Measurements from ENCODE around the gene ZRANB3.

ZRANB3 gene

DNA sequence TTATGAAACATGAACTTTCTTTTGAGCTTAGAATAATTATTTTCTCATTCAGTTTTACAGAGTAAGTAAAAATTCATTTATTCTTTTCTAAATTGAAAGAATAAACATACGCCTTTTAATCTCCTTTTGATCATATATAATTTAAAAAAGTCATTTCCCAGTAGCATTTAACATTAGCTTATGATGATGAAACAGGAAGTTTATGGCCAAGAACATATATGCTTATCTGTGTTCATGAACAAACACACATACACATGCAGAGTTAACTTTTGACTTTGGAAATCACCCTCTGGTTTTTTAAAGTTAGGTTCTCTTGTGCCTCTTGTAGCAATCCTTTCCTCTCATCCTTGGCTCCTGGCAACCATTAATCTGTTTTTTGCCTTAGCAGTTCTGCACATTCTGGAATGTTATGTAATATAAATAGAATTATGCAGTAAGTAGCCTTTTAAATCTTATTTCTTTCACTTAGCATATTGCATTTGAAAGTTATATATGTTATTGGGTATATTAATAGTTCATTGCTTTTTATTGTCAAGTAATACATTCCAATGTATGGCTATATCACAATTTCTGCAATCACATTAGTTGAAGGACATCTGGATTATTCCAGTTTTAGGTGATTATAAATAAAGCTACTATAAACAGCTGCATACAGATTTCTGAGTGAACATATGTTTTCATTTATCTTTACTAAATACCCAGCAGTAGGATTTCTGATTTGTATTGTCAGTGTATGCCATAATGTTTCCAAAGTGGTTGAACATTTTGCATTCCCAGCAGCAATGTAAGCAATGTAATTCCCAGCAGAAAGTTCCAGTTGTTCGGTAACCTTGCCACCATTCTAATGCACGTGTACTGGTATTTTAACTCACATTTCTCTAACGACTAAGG, 210.3 kb downstream of the ZRANB3 start:
- POLR2A ChIA-PET, result no interaction called here

DNA sequence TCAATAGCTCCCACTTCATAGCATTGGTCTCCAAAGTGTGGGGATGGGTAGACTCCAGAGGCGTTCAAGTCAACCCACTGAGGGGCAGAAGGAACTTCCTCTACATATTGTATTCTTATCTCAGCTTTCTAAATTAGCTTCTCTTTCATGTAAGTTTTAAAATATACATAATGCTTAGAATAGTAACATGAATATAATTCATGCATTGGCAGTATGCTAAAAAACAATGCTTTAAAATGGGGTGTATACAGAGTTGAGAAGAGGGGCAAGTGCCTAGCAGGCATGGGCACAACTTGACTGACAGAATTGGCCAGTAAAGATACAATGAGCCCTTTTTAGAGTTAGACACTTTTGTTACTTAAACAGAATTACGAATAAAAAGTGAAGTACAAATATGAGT, 212.2 kb downstream of the ZRANB3 start:
- POLR2A ChIA-PET, result no interaction called here
- CTCF ChIA-PET, result no interaction called here
- TF ChIP-seq SP1 (IDR thresholded peaks at IDR 0.05) (no peak), ARNT (IDR thresholded peaks at IDR 0.05) (no peak), FOXM1 (IDR thresholded peaks at IDR 0.05; ENCODE audit: borderline replicate concordance) (no peak), CTBP1 (IDR thresholded peaks at IDR 0.05; ENCODE audit: borderline replicate concordance) (no peak), FOXK2 (IDR thresholded peaks at IDR 0.05) (no peak), ZNF384 (IDR thresholded peaks at IDR 0.05) (no peak), ELF4 (IDR thresholded peaks at IDR 0.05) (no peak), L3MBTL2 (conservative IDR thresholded peaks at IDR 0.05) (no peak), BHLHE40 (IDR thresholded peaks at IDR 0.05; ENCODE audit: borderline replicate concordance) (no peak), FOXA1 (IDR thresholded peaks at IDR 0.05) (no peak), TARDBP (IDR thresholded peaks at IDR 0.05) (no peak), SUZ12 (IDR thresholded peaks at IDR 0.05) (no peak), HDGF (IDR thresholded peaks at IDR 0.05; ENCODE audit: borderline replicate concordance) (no peak), NFRKB (IDR thresholded peaks at IDR 0.05) (no peak), LEF1 (IDR thresholded peaks at IDR 0.05; ENCODE audit: borderline replicate concordance) (no peak)
- TF ChIP-seq, protein P1, sequence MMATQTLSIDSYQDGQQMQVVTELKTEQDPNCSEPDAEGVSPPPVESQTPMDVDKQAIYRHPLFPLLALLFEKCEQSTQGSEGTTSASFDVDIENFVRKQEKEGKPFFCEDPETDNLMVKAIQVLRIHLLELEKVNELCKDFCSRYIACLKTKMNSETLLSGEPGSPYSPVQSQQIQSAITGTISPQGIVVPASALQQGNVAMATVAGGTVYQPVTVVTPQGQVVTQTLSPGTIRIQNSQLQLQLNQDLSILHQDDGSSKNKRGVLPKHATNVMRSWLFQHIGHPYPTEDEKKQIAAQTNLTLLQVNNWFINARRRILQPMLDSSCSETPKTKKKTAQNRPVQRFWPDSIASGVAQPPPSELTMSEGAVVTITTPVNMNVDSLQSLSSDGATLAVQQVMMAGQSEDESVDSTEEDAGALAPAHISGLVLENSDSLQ (IDR thresholded peaks at IDR 0.05), result no peak
- no peak for DNase-seq (ENCODE audit: extremely low spot score)

More for the DNA sequence above, 210.3 kb downstream of the ZRANB3 start:
- CTCF ChIA-PET, result no interaction called here
- no peak for DNase-seq (ENCODE audit: extremely low spot score)
- TF ChIP-seq ZNF384 (IDR thresholded peaks at IDR 0.05) (no peak), LEF1 (IDR thresholded peaks at IDR 0.05; ENCODE audit: borderline replicate concordance) (no peak), ELF4 (IDR thresholded peaks at IDR 0.05) (no peak), ARNT (IDR thresholded peaks at IDR 0.05) (no peak), HDGF (IDR thresholded peaks at IDR 0.05; ENCODE audit: borderline replicate concordance) (no peak), FOXM1 (IDR thresholded peaks at IDR 0.05; ENCODE audit: borderline replicate concordance) (no peak), SUZ12 (IDR thresholded peaks at IDR 0.05) (no peak), FOXA1 (IDR thresholded peaks at IDR 0.05) (no peak), L3MBTL2 (conservative IDR thresholded peaks at IDR 0.05) (no peak), SP1 (IDR thresholded peaks at IDR 0.05) (no peak), FOXK2 (IDR thresholded peaks at IDR 0.05) (no peak), NFRKB (IDR thresholded peaks at IDR 0.05) (no peak)
- TF ChIP-seq, protein P1 (IDR thresholded peaks at IDR 0.05), result no peak

DNA sequence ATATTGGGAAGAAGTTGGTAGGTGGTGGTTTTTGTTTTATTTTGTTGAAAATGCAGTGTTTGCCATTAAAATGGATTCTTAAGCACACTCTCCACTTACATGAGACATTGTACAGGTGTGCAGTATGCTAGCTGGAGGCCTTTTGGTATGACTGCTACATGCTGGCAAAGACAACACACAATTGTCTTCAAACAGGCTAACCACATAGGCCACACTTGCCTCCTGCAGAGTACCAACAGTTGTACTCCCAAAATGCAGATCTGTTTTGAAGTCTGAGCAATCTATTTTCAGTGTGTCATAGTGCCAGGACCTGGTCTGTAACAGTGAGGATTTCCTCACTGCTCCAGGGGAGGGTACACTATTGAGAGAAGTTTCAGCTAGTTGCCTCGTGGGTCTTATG, 213.6 kb downstream of the ZRANB3 start:
- POLR2A ChIA-PET, result no interaction called here
- TF ChIP-seq BHLHE40 (IDR thresholded peaks at IDR 0.05; ENCODE audit: borderline replicate concordance), result no peak
- TF ChIP-seq FOXM1 (IDR thresholded peaks at IDR 0.05; ENCODE audit: borderline replicate concordance), result no peak
- no peak for TF ChIP-seq FOXA1 (IDR thresholded peaks at IDR 0.05)
- TF ChIP-seq L3MBTL2 (conservative IDR thresholded peaks at IDR 0.05), result no peak
- no peak for TF ChIP-seq SUZ12 (IDR thresholded peaks at IDR 0.05)
- TF ChIP-seq, protein P1 (IDR thresholded peaks at IDR 0.05), result no peak
- TF ChIP-seq ARNT (IDR thresholded peaks at IDR 0.05), result no peak
- TF ChIP-seq ELF4 (IDR thresholded peaks at IDR 0.05), result no peak
- no peak for TF ChIP-seq FOXK2 (IDR thresholded peaks at IDR 0.05)
- TF ChIP-seq NFRKB (IDR thresholded peaks at IDR 0.05), result no peak
- no peak for TF ChIP-seq SP1 (IDR thresholded peaks at IDR 0.05)
- TF ChIP-seq CTBP1 (IDR thresholded peaks at IDR 0.05; ENCODE audit: borderline replicate concordance), result no peak
- no peak for TF ChIP-seq TARDBP (IDR thresholded peaks at IDR 0.05)
- no peak for TF ChIP-seq HDGF (IDR thresholded peaks at IDR 0.05; ENCODE audit: borderline replicate concordance)
- no peak for TF ChIP-seq ZNF384 (IDR thresholded peaks at IDR 0.05)
- CTCF ChIA-PET, result interaction anchor here (0.6 kb wide), 1 partner anchor 18 kb away, joined by 3 read pairs; no protein-coding TSS in a partner anchor
- no peak for DNase-seq (ENCODE audit: extremely low spot score)

DNA sequence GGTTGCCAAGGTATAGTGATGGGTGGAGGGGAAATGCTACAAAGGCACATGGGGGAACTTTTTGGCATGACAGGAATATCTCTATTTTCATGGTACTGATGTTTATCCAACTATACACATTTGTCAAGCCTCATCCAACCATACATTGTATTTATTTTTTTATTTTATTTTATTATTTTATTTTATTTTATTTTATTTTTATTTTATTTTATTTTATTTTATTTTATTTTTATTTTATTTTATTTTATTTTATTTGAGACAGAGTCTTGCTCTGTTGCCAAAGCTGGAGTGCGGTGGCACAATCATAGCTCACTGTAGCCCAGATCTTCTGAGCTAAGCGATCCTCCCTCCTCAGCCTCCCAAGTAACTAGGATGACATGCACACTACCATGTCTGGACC, 219.1 kb downstream of the ZRANB3 start:
- CTCF ChIA-PET, result no interaction called here

DNA sequence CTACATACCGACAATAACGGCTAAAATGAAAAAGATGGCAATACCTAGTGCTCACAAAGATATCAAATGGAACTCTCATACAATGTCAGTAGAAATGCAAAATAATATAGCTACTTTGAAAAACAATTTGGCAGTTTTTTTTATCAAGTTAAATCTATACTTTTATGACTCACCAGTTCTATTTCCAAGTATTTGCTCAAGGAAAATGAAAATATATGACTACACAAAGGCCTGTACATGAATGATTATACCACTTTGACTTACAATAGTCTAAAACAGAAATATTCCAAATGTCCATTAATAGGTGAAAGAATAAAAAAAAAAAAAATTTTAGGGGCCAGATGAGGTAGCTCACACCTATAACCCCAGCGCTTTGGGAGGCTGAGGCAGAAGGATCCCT, 219.8 kb downstream of the ZRANB3 start:
- TF ChIP-seq FOXM1 (IDR thresholded peaks at IDR 0.05; ENCODE audit: borderline replicate concordance), result no peak
- TF ChIP-seq ZNF384 (IDR thresholded peaks at IDR 0.05), result no peak
- TF ChIP-seq SUZ12 (IDR thresholded peaks at IDR 0.05), result no peak
- no peak for TF ChIP-seq SP1 (IDR thresholded peaks at IDR 0.05)
- TF ChIP-seq ELF4 (IDR thresholded peaks at IDR 0.05), result no peak
- TF ChIP-seq, protein P1 (IDR thresholded peaks at IDR 0.05), result no peak
- no peak for DNase-seq (ENCODE audit: extremely low spot score)
- POLR2A ChIA-PET, result no interaction called here
- CTCF ChIA-PET, result no interaction called here

More for the DNA sequence above, 219.1 kb downstream of the ZRANB3 start:
- TF ChIP-seq ARNT (IDR thresholded peaks at IDR 0.05) (no peak), BHLHE40 (IDR thresholded peaks at IDR 0.05; ENCODE audit: borderline replicate concordance) (no peak), FOXK2 (IDR thresholded peaks at IDR 0.05) (no peak), TARDBP (IDR thresholded peaks at IDR 0.05) (no peak), ELF4 (IDR thresholded peaks at IDR 0.05) (no peak)
- TF ChIP-seq, protein P1 (IDR thresholded peaks at IDR 0.05), result no peak
- POLR2A ChIA-PET, result no interaction called here
- DNase-seq (ENCODE audit: extremely low spot score), result no peak

Data from HEK293T (cell line).